Suprapubic skin (tissue), 3 donors: Measurements from ENCODE around the gene RNF145.

Experiments used
- EP300 ChIP-seq: sonication (generic); formaldehyde crosslinking; IDR thresholded peaks from one replicate; pipeline ENCODE4 v1.6.1; 2017; ENCODE audit warnings: antibody characterized with exemption
- TF ChIP-seq, protein P1 (sequence below), 2 donors: fragments of 200-600 bp in 1 of 2; fragments of 450-650 bp in 1 of 2; sonication (generic) in 1 of 2; IDR thresholded peaks; one replicate each; pipeline ENCODE4 v1.5.1; 2016 to 2019; ENCODE audit warnings: antibody characterized with exemption in 2 of 2, mild to moderate bottlenecking in 1 of 2, moderate library complexity in 1 of 2

DNA sequence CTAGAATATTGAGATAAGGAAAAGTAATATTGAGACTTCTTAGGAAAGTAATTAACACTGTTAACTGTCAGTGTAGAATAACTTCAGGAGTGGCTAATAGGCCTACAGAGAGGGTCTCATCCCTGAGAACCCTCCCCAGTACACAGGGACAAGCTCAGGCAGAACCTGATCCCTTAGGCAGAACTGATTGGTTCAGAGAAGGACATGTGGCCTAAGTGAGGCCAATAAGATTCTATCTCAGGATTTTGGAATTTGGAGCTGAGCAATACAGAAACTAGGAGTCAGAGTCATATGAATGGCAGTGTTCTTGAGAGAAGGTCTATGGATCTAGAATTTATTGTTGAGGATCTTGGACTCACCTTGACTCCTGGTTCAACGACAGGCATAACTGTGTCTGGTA lies 42.8 kb upstream of the RNF145 start:
- TF ChIP-seq, protein P1, sequence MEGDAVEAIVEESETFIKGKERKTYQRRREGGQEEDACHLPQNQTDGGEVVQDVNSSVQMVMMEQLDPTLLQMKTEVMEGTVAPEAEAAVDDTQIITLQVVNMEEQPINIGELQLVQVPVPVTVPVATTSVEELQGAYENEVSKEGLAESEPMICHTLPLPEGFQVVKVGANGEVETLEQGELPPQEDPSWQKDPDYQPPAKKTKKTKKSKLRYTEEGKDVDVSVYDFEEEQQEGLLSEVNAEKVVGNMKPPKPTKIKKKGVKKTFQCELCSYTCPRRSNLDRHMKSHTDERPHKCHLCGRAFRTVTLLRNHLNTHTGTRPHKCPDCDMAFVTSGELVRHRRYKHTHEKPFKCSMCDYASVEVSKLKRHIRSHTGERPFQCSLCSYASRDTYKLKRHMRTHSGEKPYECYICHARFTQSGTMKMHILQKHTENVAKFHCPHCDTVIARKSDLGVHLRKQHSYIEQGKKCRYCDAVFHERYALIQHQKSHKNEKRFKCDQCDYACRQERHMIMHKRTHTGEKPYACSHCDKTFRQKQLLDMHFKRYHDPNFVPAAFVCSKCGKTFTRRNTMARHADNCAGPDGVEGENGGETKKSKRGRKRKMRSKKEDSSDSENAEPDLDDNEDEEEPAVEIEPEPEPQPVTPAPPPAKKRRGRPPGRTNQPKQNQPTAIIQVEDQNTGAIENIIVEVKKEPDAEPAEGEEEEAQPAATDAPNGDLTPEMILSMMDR (IDR thresholded peaks at IDR 0.05): no peak
- TF ChIP-seq EP300: no peak
